Sigmoid colon (tissue), 7 donors: ENCODE data around the gene NLRP7. TPM values are rescaled to one million over a fixed set of nuclear protein-coding genes. Genes with fewer than 3 reads are reported as not detected.
"Not testable (repeated sequence)": the region's sequence is repeated elsewhere in the genome, so short reads cannot be mapped to it uniquely, and the experiment has no call there.

Source experiments
- DNase-seq: peaks from one replicate; pipeline ENCODE4 v3.0.0-alpha.2; 2019
- H3K27ac ChIP-seq, 4 donors: fragments of 200-600 bp; sonication (generic); one replicate each; pipeline ENCODE4 v1.5.1; 2016 to 2019; ENCODE audit warnings: mild to moderate bottlenecking in 1 of 4
- H3K27me3 ChIP-seq, 3 donors: fragments of 200-600 bp; sonication (generic); one replicate each; pipeline ENCODE4 v1.5.1; 2019; ENCODE audit warnings: mild to moderate bottlenecking in 1 of 3
- H3K36me3 ChIP-seq, 4 donors: fragments of 200-600 bp; sonication (generic); one replicate each; pipeline ENCODE4 v1.5.1; 2016 to 2019
- H3K4me1 ChIP-seq, 4 donors: fragments of 200-600 bp; sonication (generic); one replicate each; pipeline ENCODE4 v1.5.1; 2017 to 2019
- H3K4me3 ChIP-seq, 4 donors: fragments of 200-600 bp; sonication (generic); one replicate each; pipeline ENCODE4 v1.5.1; 2017 to 2019; ENCODE audit warnings: mild to moderate bottlenecking in 2 of 4, moderate library complexity in 1 of 4
- H3K9me3 ChIP-seq, 4 donors: fragments of 200-600 bp in 3 of 4; sonication (generic) in 3 of 4; one replicate each; pipeline versions ENCODE4 v1.5.1 to v1.6.1; 2013 to 2019
- EP300 ChIP-seq, 4 donors: sonication (generic); formaldehyde crosslinking; IDR thresholded peaks; one replicate each; pipeline ENCODE4 v1.6.1; 2017; ENCODE audit warnings: antibody characterized with exemption in 4 of 4
- POLR2A ChIP-seq, 2 donors: fragments of 450-650 bp; IDR thresholded peaks; one replicate each; pipeline ENCODE4 v1.6.1; 2016; ENCODE audit warnings: antibody characterized with exemption in 2 of 2, mild to moderate bottlenecking in 2 of 2, moderate library complexity in 2 of 2
- POLR2AphosphoS5 ChIP-seq, 4 donors: sonication (generic); formaldehyde crosslinking; IDR thresholded peaks; one replicate each; pipeline ENCODE4 v1.6.1; 2017; ENCODE audit warnings: antibody characterized with exemption in 4 of 4
- WGBS, 2 donors: extraction: QIAGEN DNeasy Blood & Tissue Kit; methylation state at CpG; one replicate each; pipeline ENCODE4 v1.1.7; 2013; 5-methylcytosine and 5-hydroxymethylcytosine counted together
- intact Hi-C: fragments of 100-400 bp; cut with DNase I; formaldehyde crosslinking; loops from one replicate; pipeline ENCODE4 v1.15.1; 2023
- polyA plus RNA-seq, 3 donors: library from polyadenylated mRNA; stranded (reverse); fragments of 200-250 nt; gene quantifications; one replicate each; pipeline ENCODE4 v1.2.3, GENCODE V29; 2013
- total RNA-seq, 4 donors: library from RNA; depleted of rRNA; stranded (reverse); fragments of >200 nt; gene quantifications; one replicate each; pipeline ENCODE4 v1.1.0, GENCODE V29; 2016
- TF ChIP-seq, protein P1 (sequence below), 4 experiments: fragments of 450-650 bp in 3 of 4; fragments of 200-600 bp in 1 of 4; IDR thresholded peaks; one replicate each; pipeline ENCODE4 v1.5.1; 2016 to 2019; ENCODE audit warnings: antibody characterized with exemption in 4 of 4, mild to moderate bottlenecking in 3 of 4, moderate library complexity in 2 of 4
- donor health status: healthy with polysubstance abuse.
- donor health status: Bipolar disorder and iron deficiency.
- donor health status: healthy.

The NLRP7 gene
- total and polyA plus RNA-seq, 7 donors = 0.07 TPM; not detected in 6

DNA sequence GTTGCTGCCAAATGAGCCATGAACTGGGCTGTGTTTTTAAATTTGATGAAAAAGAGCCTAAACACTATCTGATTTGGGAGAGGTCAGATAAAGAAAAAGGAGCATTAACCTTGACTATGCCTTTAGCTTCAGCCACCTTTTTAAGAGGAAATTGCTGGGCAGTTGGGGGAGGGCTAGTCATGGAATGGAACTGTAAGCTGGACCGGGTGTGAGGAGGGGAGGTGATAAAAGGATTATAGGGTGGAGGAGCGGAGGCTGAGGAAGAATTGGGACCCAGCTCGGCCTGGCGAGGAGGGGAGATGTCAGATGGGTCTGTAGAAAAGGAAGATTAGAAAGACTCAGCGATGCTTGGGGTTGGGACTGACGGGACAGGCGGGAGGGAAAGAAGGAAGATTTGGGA lies 48.6 kb downstream of the NLRP7 start:
- H3K27ac ChIP-seq, DNase-seq, H3K9me3 ChIP-seq, intact Hi-C loops, H3K4me1 ChIP-seq, H3K27me3 ChIP-seq, H3K36me3 ChIP-seq, H3K4me3 ChIP-seq: not testable (repeated sequence)
- WGBS, 2 donors = 66 to 73% methylated on average over 7 of the region's 7 CpGs

DNA sequence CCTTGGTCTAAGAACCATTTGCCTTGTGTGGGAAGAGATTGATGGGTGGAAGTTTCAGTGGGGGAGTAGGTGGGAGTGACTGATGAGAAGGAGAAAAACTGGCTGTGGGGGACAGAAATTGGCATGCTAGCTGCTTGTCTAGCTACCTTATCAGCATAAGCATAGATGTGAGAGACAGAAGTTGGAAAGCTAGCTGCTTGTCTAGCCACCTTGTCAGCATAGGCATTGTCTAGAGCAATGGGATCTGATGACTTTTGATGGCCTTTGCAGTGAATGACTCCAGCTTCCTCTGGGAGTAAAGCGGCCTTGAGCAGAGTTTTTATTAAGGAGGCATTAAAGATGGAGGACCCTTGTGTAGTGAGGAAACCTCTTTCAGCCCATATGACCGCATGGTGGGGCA lies 51.3 kb downstream of the NLRP7 start:
- Histone ChIP-seq H3K4me1 (no peaks in the 10 kb centered on the region), H3K9me3 (no peaks in the 10 kb centered on the region), H3K27me3 (peaks cover 0 to 14% (median 0%) of the 10 kb centered on the region in 3 donors), H3K27ac (no peak overlapping the region), H3K4me3 (no peak overlapping the region), H3K36me3 (no peaks in the 10 kb centered on the region)
- DNase-seq = no peak
- TF ChIP-seq POLR2AphosphoS5 (IDR thresholded peaks at IDR 0.05) = no peak
- TF ChIP-seq EP300 (IDR thresholded peaks at IDR 0.05) = no peak
- TF ChIP-seq, protein P1, sequence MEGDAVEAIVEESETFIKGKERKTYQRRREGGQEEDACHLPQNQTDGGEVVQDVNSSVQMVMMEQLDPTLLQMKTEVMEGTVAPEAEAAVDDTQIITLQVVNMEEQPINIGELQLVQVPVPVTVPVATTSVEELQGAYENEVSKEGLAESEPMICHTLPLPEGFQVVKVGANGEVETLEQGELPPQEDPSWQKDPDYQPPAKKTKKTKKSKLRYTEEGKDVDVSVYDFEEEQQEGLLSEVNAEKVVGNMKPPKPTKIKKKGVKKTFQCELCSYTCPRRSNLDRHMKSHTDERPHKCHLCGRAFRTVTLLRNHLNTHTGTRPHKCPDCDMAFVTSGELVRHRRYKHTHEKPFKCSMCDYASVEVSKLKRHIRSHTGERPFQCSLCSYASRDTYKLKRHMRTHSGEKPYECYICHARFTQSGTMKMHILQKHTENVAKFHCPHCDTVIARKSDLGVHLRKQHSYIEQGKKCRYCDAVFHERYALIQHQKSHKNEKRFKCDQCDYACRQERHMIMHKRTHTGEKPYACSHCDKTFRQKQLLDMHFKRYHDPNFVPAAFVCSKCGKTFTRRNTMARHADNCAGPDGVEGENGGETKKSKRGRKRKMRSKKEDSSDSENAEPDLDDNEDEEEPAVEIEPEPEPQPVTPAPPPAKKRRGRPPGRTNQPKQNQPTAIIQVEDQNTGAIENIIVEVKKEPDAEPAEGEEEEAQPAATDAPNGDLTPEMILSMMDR (IDR thresholded peaks at IDR 0.05) = no peak
- TF ChIP-seq POLR2A (IDR thresholded peaks at IDR 0.05) = no peak
- intact Hi-C loops = no loop called here
- WGBS, 2 donors = 85 to 94% methylated on average over 2 of the region's 2 CpGs

DNA sequence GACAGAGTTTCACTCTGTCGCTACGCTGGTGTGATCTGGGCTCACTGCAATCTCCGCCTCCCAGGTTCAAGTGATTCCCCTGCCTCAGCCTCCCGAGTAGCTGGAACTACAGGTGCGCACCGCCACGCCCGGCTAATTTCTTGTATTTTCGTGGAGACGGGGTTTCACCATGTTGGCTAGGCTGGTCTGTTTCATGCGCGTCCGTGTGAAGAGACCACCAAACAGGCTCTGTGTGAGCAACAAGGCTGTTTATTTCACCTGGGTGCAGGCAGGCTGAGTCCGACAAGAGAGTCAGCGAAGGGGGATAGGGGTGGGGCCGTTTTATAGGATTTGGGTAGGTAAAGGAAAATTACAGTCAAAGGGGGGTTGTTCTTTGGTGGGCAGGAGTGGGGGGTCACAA lies 53.2 kb downstream of the NLRP7 start:
- H3K4me3 ChIP-seq, intact Hi-C loops, H3K36me3 ChIP-seq, DNase-seq, H3K4me1 ChIP-seq, H3K9me3 ChIP-seq, H3K27ac ChIP-seq: not testable (repeated sequence)
- peaks cover 0 to 14% (median 0%) of the 10 kb centered on the region in 3 donors for H3K27me3 ChIP-seq
- WGBS, 2 donors = 91 to 92% methylated on average over 16 of the region's 16 CpGs

DNA sequence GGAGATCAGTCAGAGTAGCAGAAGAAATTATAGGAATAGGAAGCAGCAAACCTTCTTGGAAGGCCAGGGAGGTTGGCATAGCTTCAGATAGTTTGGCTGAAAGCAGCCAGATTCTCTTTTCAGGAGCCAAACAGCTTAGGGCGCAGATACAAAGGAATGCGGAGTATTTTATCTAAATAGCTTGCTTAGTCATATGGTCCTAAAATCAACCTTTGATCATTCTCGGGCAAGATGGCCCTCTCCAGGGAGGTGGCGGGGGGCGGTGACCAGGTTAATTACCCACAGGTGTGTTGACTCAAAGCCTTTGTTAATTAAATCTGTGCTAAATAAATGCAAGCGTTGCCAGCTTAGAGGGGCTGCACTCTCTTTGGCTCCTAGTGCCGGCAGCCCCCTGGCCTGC lies 53.9 kb downstream of the NLRP7 start:
- H3K4me1 ChIP-seq = no peaks in the 10 kb centered on the region
- H3K9me3 ChIP-seq = no peaks in the 10 kb centered on the region
- WGBS, 2 donors = 26 to 61% methylated on average over 7 of the region's 7 CpGs
- DNase-seq = no peak
- H3K36me3 ChIP-seq = no peaks in the 10 kb centered on the region
- intact Hi-C loops = no loop called here
- H3K4me3 ChIP-seq = no peak overlapping the region
- peaks cover 0 to 14% (median 0%) of the 10 kb centered on the region in 3 donors for H3K27me3 ChIP-seq
- no peak overlapping the region for H3K27ac ChIP-seq
- TF ChIP-seq POLR2A (IDR thresholded peaks at IDR 0.05) (no peak), POLR2AphosphoS5 (IDR thresholded peaks at IDR 0.05) (no peak), EP300 (IDR thresholded peaks at IDR 0.05) (no peak)
- TF ChIP-seq, protein P1 (IDR thresholded peaks at IDR 0.05) = no peak

DNA sequence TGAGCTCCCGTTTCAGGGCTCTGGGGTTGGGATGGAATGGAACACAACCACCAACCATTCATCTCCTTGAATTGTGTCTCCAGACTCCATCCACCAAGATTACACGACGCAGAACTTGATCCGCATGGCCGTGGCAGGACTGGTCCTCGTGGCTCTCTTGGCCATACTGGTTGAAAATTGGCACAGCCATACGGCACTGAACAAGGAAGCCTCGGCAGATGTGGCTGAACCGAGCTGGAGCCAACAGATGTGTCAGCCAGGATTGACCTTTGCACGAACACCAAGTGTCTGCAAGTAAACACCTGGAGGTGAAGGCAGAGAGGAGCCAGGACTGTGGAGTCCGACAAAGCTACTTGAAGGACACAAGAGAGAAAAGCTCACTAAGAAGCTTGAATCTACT lies 57.8 kb downstream of the NLRP7 start:
- 78 to 86% methylated on average over 11 of the region's 11 CpGs for WGBS, 2 donors
- H3K9me3 ChIP-seq = no peaks in the 10 kb centered on the region
- no peak for DNase-seq
- H3K4me3 ChIP-seq = no peak overlapping the region
- H3K27me3 ChIP-seq = peaks cover 0 to 21% (median 0%) of the 10 kb centered on the region in 3 donors
- intact Hi-C loops = no loop called here
- H3K4me1 ChIP-seq = no peaks in the 10 kb centered on the region
- TF ChIP-seq, protein P1 (IDR thresholded peaks at IDR 0.05) = no peak
- TF ChIP-seq POLR2A (IDR thresholded peaks at IDR 0.05) = no peak
- no peak for TF ChIP-seq POLR2AphosphoS5 (IDR thresholded peaks at IDR 0.05)
- TF ChIP-seq EP300 (IDR thresholded peaks at IDR 0.05) = no peak
- H3K27ac ChIP-seq = no peak overlapping the region
- H3K36me3 ChIP-seq = no peaks in the 10 kb centered on the region

DNA sequence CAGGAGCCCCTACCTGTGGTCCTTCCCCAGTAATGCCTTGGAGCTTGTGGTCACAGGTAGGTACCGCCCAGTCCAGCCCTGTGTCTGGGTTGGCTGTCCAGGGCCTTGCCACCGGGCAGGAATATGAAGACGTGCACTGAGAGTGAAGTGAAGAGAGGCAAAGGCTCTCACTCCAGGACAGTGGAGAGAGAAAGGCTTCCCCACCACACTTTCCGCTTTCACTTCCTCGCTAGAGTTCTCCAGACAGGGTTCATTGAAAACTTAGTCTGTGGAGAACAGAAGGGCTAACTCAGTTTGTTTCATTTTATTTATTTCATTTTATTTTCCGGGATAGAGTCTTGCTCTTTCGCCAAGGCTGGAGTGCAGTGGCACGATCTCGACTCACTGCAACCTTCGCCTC lies 59.1 kb downstream of the NLRP7 start:
- TF ChIP-seq, protein P1 (IDR thresholded peaks at IDR 0.05) = no peak
- TF ChIP-seq POLR2AphosphoS5 (IDR thresholded peaks at IDR 0.05) = no peak
- TF ChIP-seq EP300 (IDR thresholded peaks at IDR 0.05) = no peak
- TF ChIP-seq POLR2A (IDR thresholded peaks at IDR 0.05) = no peak
- intact Hi-C loops = no loop called here
- 92 to 93% methylated on average over 10 of the region's 10 CpGs for WGBS, 2 donors
- H3K27ac ChIP-seq = no peak overlapping the region
- no peak overlapping the region for H3K4me3 ChIP-seq
- H3K27me3 ChIP-seq = peaks cover 0 to 21% (median 0%) of the 10 kb centered on the region in 3 donors
- DNase-seq = no peak
- H3K36me3 ChIP-seq = no peaks in the 10 kb centered on the region
- H3K4me1 ChIP-seq = no peaks in the 10 kb centered on the region
- H3K9me3 ChIP-seq = no peaks in the 10 kb centered on the region
